Large intestine (tissue), 3 donors: Measurements from ENCODE around the gene UHRF1. TPM values are rescaled to one million over a fixed set of nuclear protein-coding genes. Genes with fewer than 3 reads are reported as not detected.

Source experiments
- DNase-seq, 2 donors: peaks; one replicate each; pipeline versions ENCODE4 v3.0.0 to v3.0.0-alpha.2; 2013
- H3K27ac ChIP-seq: one replicate; pipeline ENCODE4 v1.5.1; 2013; ENCODE audit warnings: low read length
- H3K27me3 ChIP-seq: 2 replicates; pipeline ENCODE4 v1.6.1; 2013; ENCODE audit warnings: low read length; ENCODE audit not compliant: control insufficient read depth, insufficient read depth
- H3K36me3 ChIP-seq: 2 replicates; pipeline ENCODE4 v1.6.1; 2013; ENCODE audit warnings: low read length; ENCODE audit not compliant: control insufficient read depth, insufficient read depth
- H3K4me1 ChIP-seq: one replicate; pipeline ENCODE4 v1.6.1; 2013; ENCODE audit warnings: low read length; ENCODE audit not compliant: control insufficient read depth, insufficient read depth
- H3K4me3 ChIP-seq: one replicate; pipeline ENCODE4 v1.5.1; 2013; ENCODE audit warnings: low read length
- H3K9me3 ChIP-seq: one replicate; pipeline ENCODE4 v1.6.1; 2013; ENCODE audit warnings: mild to moderate bottlenecking, low read depth, low read length, moderate library complexity; ENCODE audit not compliant: control insufficient read depth
- WGBS: methylation state at CpG from one replicate; pipeline ENCODE4 v1.1.5; 2013; ENCODE audit warnings: low lambda C conversion rate; ENCODE audit not compliant: insufficient coverage; 5-methylcytosine and 5-hydroxymethylcytosine counted together
- polyA plus RNA-seq: library from polyadenylated mRNA; unstranded; fragments of 120-200 nt; gene quantifications from one replicate; pipeline ENCODE4 v1.2.1, GENCODE V29; 2013

The UHRF1 gene
- polyA plus RNA-seq, 1 donor = 17.7 TPM

DNA sequence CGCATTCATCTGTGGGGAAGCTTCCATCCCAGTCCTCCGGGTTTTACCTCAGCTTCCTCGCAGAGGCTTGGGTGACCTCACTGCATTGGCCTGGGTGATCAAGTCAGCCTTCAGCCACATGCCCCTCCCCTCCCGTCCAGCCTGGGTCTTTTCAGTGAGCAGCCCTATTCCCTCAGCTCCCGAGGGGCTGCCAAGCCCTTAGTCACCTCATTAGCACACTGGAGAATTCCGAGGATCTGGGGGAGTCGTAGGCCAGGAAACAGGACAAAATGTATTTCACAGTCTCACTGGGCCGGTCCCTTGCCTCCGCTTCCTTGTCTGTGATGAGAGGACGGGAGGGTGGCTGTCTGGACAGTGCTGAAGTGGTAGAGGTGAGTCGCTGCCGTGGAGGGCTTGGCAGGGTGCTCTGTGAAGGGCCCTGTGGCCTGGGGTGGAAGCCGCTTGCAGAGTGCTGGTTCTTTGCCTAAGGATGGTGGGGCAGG, 79.5 kb downstream of the UHRF1 start:
- no peaks in the 10 kb centered on the region for H3K9me3 ChIP-seq
- no peaks in the 10 kb centered on the region for H3K4me1 ChIP-seq
- no CpG with 5 or more reads among the region's 13 CpGs for WGBS
- no peak for DNase-seq
- no peaks in the 10 kb centered on the region for H3K27me3 ChIP-seq
- H3K4me3 ChIP-seq = no peak overlapping the region
- no peaks in the 10 kb centered on the region for H3K36me3 ChIP-seq
- H3K27ac ChIP-seq = no peak overlapping the region

DNA sequence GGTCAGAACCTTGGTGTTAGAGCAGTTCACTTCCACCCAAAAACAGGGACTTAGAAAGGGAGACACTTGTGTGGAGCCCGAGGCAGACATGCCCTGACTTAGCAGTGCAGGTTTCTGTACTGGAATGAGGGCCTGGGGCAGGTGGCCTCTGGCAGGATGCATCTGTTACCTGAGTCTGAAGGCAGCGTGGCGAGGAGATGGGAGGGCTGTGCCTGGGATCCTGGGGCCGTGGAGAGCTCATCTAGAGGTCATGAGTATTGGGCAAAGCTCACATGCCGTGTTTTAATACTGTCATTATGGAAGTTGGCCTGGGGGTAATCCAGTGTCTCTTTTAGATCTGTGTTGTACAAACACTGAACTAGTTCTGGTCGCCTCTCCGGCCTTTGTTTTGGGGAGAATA, 81.0 kb downstream of the UHRF1 start:
- H3K9me3 ChIP-seq = no peaks in the 10 kb centered on the region
- H3K36me3 ChIP-seq = no peaks in the 10 kb centered on the region
- no peak for DNase-seq
- no peaks in the 10 kb centered on the region for H3K27me3 ChIP-seq
- H3K4me3 ChIP-seq = no peak overlapping the region
- WGBS = no CpG with 5 or more reads among the region's 7 CpGs
- no peak overlapping the region for H3K27ac ChIP-seq
- H3K4me1 ChIP-seq = no peaks in the 10 kb centered on the region

DNA sequence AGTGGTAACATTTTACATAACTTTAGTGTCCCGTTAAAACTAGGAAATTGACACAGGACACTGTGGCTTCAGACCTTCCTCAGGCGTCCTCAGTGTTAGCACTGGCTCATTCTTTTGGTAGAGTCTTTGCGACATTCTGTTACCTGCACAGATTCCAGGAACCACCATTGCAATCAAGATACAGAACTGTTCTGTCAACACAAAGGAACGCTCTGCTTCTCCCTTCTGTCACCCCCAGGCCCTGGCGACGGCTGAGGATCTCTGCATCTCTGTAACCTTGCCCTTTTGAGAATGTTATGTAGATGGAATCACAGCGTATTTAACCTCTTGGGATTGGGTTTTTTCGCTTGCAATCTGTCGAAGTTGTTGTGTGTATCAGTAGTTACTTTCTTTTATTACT, 82.2 kb downstream of the UHRF1 start:
- H3K4me1 ChIP-seq = no peaks in the 10 kb centered on the region
- no peak overlapping the region for H3K27ac ChIP-seq
- H3K36me3 ChIP-seq = no peaks in the 10 kb centered on the region
- no peak overlapping the region for H3K4me3 ChIP-seq
- no peaks in the 10 kb centered on the region for H3K27me3 ChIP-seq
- WGBS = no CpG with 5 or more reads among the region's 9 CpGs
- DNase-seq = no peak
- H3K9me3 ChIP-seq = no peaks in the 10 kb centered on the region

- no peaks in the 10 kb centered on the region for H3K27me3 ChIP-seq
- peaks cover 4% of the 10 kb centered on the region for H3K36me3 ChIP-seq
- 26% methylated on average over 3 of the region's 13 CpGs for WGBS
- no peak overlapping the region for H3K27ac ChIP-seq
- no peak for DNase-seq
- H3K4me1 ChIP-seq = no peaks in the 10 kb centered on the region
- no peak overlapping the region for H3K4me3 ChIP-seq
- H3K9me3 ChIP-seq = no peaks in the 10 kb centered on the region
Observed at GRCh38 chr19:4991996-4992698, 82.8 kb downstream of the UHRF1 start.

DNA sequence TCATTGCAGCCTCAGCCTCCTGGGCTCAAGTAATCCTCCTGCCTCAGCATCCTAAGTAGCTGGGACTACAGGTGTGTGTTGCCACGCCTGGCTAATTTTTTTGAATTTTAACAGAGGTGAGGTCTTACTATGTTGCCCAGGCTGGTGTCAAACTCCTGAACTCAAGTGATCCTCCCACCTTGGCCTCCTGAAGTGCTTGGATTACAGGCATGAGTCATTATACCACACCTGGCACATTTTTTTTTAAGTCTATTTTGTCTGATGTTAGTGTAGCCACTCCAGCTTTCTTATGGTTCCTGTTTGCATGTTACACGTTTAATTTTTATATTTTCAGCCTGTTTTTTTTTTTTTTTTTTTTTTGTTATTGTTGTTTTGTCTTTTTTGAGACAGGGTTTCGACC, 84.4 kb downstream of the UHRF1 start:
- 83% methylated on average over 1 of the region's 3 CpGs for WGBS
- Histone ChIP-seq H3K36me3 (peaks cover 6% of the 10 kb centered on the region), H3K27me3 (no peaks in the 10 kb centered on the region), H3K4me1 (no peaks in the 10 kb centered on the region), H3K9me3 (no peaks in the 10 kb centered on the region), H3K4me3 (no peak overlapping the region), H3K27ac (no peak overlapping the region)
- no peak for DNase-seq

DNA sequence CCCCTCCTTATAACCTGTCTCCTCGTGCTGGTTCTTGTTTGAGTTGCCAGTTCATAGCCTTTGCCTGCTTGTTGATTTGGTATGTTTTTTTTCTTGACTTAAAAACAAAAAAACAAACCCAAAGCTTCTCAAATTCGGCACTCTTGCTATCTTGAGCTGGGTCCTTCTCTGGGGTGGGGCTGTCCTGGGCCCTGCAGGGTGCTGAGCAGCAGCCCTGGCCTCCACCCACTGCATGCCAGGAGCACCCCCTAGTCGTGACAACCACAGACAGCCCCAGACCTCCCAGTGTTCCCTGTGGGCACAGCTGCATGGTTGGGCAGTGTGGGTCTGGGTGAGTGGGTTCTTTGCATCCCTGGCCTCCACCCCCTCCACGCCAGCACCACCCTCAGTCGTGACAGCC, 87.4 kb downstream of the UHRF1 start:
- peaks cover 6% of the 10 kb centered on the region for H3K36me3 ChIP-seq
- H3K4me3 ChIP-seq = no peak overlapping the region
- H3K9me3 ChIP-seq = no peaks in the 10 kb centered on the region
- 100% methylated on average over 1 of the region's 5 CpGs for WGBS
- H3K27ac ChIP-seq = no peak overlapping the region
- H3K27me3 ChIP-seq = no peaks in the 10 kb centered on the region
- H3K4me1 ChIP-seq = no peaks in the 10 kb centered on the region
- no peak for DNase-seq

DNA sequence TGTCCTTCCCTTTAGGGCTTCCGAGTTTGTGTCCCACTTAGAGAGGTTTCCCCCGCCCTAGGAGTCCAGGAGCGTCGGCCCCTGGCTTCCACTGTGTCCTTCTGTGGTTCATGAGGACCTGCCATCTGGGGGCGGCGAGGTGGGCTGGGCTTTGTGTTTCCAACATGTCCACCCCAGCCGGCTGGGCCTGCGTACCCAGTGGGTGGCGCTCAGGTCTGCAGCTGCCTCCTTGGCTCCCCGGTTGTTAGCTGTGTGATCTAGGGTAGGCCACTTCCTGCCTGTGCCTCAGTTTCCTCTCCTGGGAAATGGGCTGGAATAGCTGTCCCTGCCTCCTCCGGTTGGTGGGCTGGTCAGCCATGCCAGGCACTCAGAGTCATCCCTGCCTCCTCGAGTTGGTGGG, 88.0 kb downstream of the UHRF1 start:
- no peak overlapping the region for H3K27ac ChIP-seq
- DNase-seq = no peak
- no peaks in the 10 kb centered on the region for H3K27me3 ChIP-seq
- peaks cover 6% of the 10 kb centered on the region for H3K36me3 ChIP-seq
- no peaks in the 10 kb centered on the region for H3K4me1 ChIP-seq
- no CpG with 5 or more reads among the region's 12 CpGs for WGBS
- no peaks in the 10 kb centered on the region for H3K9me3 ChIP-seq
- no peak overlapping the region for H3K4me3 ChIP-seq

- no peak for DNase-seq
- H3K4me3 ChIP-seq = no peak overlapping the region
- H3K27ac ChIP-seq = no peak overlapping the region
- peaks cover 6% of the 10 kb centered on the region for H3K36me3 ChIP-seq
- H3K27me3 ChIP-seq = no peaks in the 10 kb centered on the region
- no peaks in the 10 kb centered on the region for H3K4me1 ChIP-seq
- 100% methylated on average over 5 of the region's 6 CpGs for WGBS
- no peaks in the 10 kb centered on the region for H3K9me3 ChIP-seq
Observed at GRCh38 chr19:5000120-5000611, 90.9 kb downstream of the UHRF1 start.

- Histone ChIP-seq H3K36me3 (peaks cover 6% of the 10 kb centered on the region), H3K4me3 (no peak overlapping the region), H3K4me1 (no peaks in the 10 kb centered on the region), H3K27me3 (no peaks in the 10 kb centered on the region), H3K9me3 (no peaks in the 10 kb centered on the region), H3K27ac (no peak overlapping the region)
- WGBS = no CpG with 5 or more reads among the region's 3 CpGs
- DNase-seq = no peak
Observed at GRCh38 chr19:5001615-5002014, 92.3 kb downstream of the UHRF1 start.

GRCh38 chr19:5002143-5002542, 92.8 kb downstream of the UHRF1 start:
- WGBS = 40% methylated on average over 1 of the region's 4 CpGs
- no peak for DNase-seq
- Histone ChIP-seq H3K36me3 (peaks cover 3% of the 10 kb centered on the region), H3K27me3 (no peaks in the 10 kb centered on the region), H3K4me3 (no peak overlapping the region), H3K27ac (no peak overlapping the region), H3K9me3 (no peaks in the 10 kb centered on the region), H3K4me1 (no peaks in the 10 kb centered on the region)

DNA sequence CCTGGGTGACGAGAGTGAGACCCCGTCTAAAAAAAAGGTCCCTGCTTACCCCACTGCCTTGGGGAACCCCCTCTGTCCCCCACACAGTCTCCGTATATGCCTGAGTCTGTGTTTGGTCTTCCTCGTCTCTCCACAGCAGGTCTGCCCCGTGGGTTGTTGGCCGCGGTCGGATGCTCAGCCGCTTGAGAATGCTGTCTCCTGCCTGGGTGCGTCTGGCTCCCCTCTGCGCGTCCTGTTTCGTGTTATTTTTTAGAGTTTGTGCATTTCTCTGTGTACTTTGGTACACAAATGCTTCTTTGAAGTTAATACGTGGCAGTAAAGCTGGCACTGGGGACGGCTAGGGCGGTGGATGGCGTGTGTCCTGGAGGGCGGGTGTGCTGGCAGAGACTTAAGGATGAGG, 94.5 kb downstream of the UHRF1 start:
- Histone ChIP-seq H3K36me3 (no peaks in the 10 kb centered on the region), H3K27ac (no peak overlapping the region), H3K9me3 (no peaks in the 10 kb centered on the region), H3K4me1 (no peaks in the 10 kb centered on the region), H3K4me3 (no peak overlapping the region), H3K27me3 (no peaks in the 10 kb centered on the region)
- no CpG with 5 or more reads among the region's 18 CpGs for WGBS
- DNase-seq = no peak
